ENCODE results near the gene TTC23. TPM values are rescaled to one million over a fixed set of nuclear protein-coding genes. Genes with fewer than 3 reads are reported as not detected.
A peak's percentile ranks its signal among the peaks of the same experiment; 100 is the strongest.

The TTC23 gene
- total and polyA plus RNA-seq, 7 donors: 2.1 to 11.2 (median 7.8) TPM

DNA sequence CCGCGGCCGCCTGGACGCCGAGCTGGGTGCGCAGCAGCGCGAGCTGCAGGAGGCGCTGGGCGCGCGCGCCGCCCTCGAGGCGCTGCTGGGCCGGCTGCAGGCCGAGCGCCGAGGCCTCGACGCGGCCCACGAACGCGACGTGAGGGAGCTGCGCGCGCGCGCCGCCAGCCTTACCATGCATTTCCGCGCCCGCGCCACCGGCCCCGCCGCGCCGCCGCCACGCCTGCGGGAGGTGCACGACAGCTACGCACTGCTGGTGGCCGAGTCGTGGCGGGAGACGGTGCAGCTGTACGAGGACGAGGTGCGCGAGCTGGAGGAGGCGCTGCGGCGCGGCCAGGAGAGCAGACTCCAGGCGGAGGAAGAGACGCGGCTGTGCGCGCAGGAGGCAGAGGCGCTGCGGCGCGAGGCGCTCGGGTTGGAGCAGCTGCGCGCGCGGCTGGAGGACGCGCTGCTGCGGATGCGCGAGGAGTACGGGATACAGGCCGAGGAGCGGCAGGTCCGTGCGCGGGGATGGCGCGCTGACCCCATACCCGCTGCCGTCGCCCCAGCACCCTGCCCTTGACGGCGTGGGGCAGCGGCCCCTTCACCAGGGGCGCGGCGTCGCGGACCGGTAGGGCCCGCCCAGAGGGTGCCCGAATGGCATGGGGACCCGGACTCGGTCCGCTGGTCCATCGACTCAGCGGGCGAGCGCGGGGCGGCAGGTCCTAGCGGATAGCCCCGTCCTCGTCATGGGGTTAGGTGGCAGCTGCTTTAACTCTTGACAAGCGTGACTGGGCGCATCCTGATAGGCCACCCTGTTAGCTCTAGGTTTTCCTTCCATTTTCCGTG, 143.7 kb downstream of the TTC23 start:
- no peaks in the 10 kb centered on the region for H3K27me3 ChIP-seq (ENCODE audit: insufficient read depth in 3 of 3, low read length in 2 of 3)
- intact Hi-C loops (cut with DNase I): loop anchor here in 1 of 2 donors (2.0 to 5.0 kb wide), 3 partner anchors 37 to 107 kb away; no protein-coding TSS in a partner anchor
- H3K4me3 ChIP-seq: peak overlapping the region; percentile 71
- no peaks in the 10 kb centered on the region for H3K9me3 ChIP-seq
- peak; percentile 67 to 86 for DNase-seq
- no peaks in the 10 kb centered on the region for H3K36me3 ChIP-seq (ENCODE audit: insufficient read depth in 1 of 2, low read depth in 1 of 2)
- WGBS, 3 donors: 1% methylated on average over 61 to 116 of the region's 116 CpGs
- peak; percentile 38 to 55 (median 50) for ATAC-seq
- H3K27ac ChIP-seq: peak overlapping the region; percentile 96
- TF ChIP-seq, protein P1, sequence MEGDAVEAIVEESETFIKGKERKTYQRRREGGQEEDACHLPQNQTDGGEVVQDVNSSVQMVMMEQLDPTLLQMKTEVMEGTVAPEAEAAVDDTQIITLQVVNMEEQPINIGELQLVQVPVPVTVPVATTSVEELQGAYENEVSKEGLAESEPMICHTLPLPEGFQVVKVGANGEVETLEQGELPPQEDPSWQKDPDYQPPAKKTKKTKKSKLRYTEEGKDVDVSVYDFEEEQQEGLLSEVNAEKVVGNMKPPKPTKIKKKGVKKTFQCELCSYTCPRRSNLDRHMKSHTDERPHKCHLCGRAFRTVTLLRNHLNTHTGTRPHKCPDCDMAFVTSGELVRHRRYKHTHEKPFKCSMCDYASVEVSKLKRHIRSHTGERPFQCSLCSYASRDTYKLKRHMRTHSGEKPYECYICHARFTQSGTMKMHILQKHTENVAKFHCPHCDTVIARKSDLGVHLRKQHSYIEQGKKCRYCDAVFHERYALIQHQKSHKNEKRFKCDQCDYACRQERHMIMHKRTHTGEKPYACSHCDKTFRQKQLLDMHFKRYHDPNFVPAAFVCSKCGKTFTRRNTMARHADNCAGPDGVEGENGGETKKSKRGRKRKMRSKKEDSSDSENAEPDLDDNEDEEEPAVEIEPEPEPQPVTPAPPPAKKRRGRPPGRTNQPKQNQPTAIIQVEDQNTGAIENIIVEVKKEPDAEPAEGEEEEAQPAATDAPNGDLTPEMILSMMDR (IDR thresholded peaks at IDR 0.05): no peak
- H3K4me1 ChIP-seq: peaks cover 37% of the 10 kb centered on the region

DNA sequence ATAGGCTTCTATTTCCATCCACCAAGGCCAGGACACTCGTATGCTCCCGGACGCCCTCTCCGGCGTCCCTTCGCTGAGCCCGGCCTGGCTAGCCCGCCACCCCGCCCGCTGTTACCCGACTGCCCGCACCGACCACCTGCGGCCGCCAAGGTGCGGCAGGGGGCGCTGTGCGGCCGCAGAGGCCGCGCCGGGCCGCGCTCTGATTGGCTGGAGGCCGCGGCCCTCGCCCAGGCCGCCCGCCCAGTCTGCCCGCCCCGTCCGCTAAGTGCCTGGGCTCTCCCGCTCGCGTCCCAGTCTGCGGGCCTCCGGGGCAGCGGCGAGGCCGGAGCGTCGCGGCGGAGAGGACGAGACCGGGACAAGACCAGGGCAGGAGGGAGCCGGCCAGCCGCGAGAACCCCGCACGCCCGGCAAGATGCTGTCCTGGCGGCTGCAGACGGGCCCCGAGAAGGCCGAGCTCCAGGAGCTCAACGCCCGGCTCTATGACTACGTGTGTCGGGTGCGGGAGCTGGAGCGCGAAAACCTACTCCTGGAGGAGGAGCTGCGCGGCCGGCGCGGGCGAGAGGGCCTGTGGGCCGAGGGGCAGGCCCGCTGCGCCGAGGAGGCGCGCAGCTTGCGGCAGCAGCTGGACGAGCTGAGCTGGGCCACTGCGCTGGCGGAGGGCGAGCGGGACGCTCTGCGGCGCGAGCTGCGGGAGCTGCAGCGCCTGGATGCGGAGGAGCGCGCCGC, 144.4 kb downstream of the TTC23 start, which contains the start of gene SYNM:
Gene SYNM, plus strand, starts transcription at position 293 of the 726 bp plus-strand sequence. Its CDS starts 120 bp downstream, at position 413.
- Histone ChIP-seq H3K27ac (peak within 1 kb of the TSS; percentile 96), H3K4me3 (peak within 1 kb of the TSS; percentile 71), H3K4me1 (peaks cover 30% of the 10 kb centered on the region), H3K9me3 (no peaks in the 10 kb centered on the region), H3K27me3 (ENCODE audit: insufficient read depth in 3 of 3, low read length in 2 of 3) (no peaks in the 10 kb centered on the region), H3K36me3 (ENCODE audit: insufficient read depth in 1 of 2, low read depth in 1 of 2) (no peaks in the 10 kb centered on the region)
- ATAC-seq (peak; percentile 79 to 88 (median 82)), DNase-seq (peak; percentile 86 to 94)
- 0 to 1% (median 0%) methylated on average over 64 to 91 of the region's 91 CpGs for WGBS, 3 donors
- TF ChIP-seq, protein P1 (IDR thresholded peaks at IDR 0.05): peak; percentile 95
- intact Hi-C loops (cut with DNase I): loop anchor here (2.0 to 5.0 kb wide), 4 partner anchors 37 to 108 kb away; no protein-coding TSS in a partner anchor

DNA sequence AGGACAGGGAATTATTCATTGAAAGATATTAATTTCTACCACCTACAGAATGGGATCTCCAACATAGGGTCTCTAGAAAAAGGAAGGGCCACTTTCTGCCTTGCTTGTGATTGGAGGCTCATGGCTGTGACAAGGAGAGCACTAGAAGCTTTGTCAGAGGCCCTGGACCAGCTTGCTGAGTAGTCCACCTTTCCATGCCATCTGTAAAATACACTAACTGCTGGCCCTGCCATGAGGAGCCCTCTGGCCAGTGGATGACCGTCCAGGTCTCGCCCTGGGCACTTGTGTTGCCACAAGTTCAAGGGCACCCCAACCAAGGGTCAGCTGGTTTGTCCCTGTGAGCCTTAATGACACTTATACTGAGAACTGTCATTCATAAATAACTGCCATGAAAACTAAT, 146.1 kb downstream of the TTC23 start:
- intact Hi-C loops (cut with DNase I): loop anchor here in 1 of 2 donors (5.0 kb wide), 1 partner anchor 64 kb away; no protein-coding TSS in a partner anchor
- no peak for DNase-seq
- WGBS, 3 donors: 50 to 81% (median 62%) methylated on average over 2 of the region's 2 CpGs
- H3K27me3 ChIP-seq (ENCODE audit: insufficient read depth in 3 of 3, low read length in 2 of 3): no peaks in the 10 kb centered on the region
- ATAC-seq: no peak
- H3K4me1 ChIP-seq: peaks cover 19% of the 10 kb centered on the region
- TF ChIP-seq, protein P1 (IDR thresholded peaks at IDR 0.05): no peak
- H3K27ac ChIP-seq: peak overlapping the region; percentile 32
- H3K9me3 ChIP-seq: no peaks in the 10 kb centered on the region
- H3K36me3 ChIP-seq (ENCODE audit: insufficient read depth in 1 of 2, low read depth in 1 of 2): no peaks in the 10 kb centered on the region
- H3K4me3 ChIP-seq: no peak overlapping the region

DNA sequence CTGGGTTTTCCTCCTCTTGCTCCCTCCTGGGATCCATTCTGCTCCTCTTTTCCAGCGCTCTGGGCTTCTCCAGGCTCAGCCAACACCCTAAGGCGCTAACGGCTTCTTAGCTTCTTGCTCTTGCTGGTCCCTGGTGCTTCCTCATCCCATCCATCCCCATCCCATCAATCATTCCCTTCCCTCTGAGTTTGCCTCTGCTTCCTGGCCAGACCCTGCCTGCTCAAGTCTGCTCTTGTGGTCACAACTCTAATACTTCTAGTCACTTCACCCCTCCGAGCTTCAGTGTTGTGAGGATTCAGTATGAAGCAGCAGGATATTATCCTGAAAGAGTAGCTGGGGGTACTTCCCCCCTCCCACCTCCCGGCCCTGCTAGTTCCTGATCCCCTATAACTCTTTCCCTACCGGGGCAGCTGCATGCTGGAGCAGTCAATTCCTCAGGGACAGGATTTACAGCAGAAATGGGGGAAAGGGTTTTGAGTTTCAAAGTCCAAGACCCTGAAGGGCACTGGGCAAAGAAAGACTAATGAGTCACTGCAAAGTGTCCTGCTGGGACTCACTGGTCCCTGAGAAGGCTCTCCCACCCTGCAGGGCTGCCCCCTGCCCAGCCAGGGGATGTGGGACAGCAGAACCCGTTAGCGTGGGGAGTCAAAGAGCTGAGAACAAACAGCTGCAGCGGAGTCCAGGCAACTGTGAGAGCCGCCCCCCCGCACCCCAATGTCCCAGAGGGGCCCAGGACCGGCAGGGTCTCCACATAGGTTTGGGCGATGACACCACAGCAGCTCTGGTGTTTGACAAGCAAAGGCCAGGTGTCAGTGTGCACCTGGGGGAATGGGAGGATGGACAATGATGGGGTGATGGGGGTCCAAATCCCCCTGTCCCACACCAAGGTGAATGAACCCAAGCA, 146.8 kb downstream of the TTC23 start:
- Histone ChIP-seq H3K4me3 (no peak overlapping the region), H3K9me3 (no peaks in the 10 kb centered on the region), H3K36me3 (ENCODE audit: insufficient read depth in 1 of 2, low read depth in 1 of 2) (no peaks in the 10 kb centered on the region), H3K27ac (peak overlapping the region; percentile 32), H3K4me1 (peaks cover 18% of the 10 kb centered on the region), H3K27me3 (ENCODE audit: insufficient read depth in 3 of 3, low read length in 2 of 3) (no peaks in the 10 kb centered on the region)
- TF ChIP-seq, protein P1 (IDR thresholded peaks at IDR 0.05): no peak
- WGBS, 3 donors: 57 to 69% (median 66%) methylated on average over 13 of the region's 13 CpGs
- no peak for ATAC-seq
- no peak for DNase-seq
- intact Hi-C loops (cut with DNase I): loop anchor here in 1 of 2 donors (5.0 kb wide), 1 partner anchor 65 kb away; no protein-coding TSS in a partner anchor
